Stimulated activated CD4-positive, alpha-beta T cell treated with anti-CD3 and anti-CD28 coated beads, Interleukin-1b, Interleukin-23, amount 100 ng/mL, for 1 hour (primary cell): ENCODE data around the gene CTAGE6.
"Not testable (repeated sequence)": the region's sequence is repeated elsewhere in the genome, so short reads cannot be mapped to it uniquely, and the experiment has no call there.

Experiments
- DNase-seq, 2 donors: peaks; one replicate each; pipeline ENCODE4 v3.0.0-alpha.2; 2020; ENCODE audit warnings: low read depth in 2 of 2

CTAGE6 gene

DNA sequence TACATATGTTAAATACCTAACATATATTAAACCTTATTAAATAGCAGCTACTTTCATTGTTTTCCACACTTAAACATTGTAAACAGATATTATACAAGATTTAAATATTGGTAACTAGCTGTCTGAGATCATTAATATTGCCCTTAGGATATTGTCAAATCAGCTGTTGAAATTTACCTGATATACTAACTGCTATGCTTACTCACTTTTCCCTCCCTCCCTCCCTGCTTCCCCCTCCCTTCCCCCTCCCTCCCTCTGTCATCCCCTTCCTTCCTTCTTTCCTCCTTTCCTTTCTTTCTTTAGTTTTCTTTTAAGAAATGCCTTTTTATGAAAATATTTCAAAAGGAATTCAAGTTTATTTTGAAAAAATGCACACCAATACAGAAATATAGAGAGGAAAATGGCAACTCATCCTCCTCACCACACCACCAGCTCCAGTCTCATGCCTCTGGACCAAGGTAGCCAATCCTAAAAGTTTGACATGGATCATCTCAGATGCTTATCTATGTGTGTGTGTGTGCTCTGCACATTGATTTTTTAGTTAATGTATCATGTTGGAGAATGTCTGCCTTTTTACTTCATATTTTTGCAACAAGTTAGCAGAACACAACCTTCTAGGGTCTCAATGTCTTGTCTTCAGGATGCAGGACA is 41.8 kb downstream of the CTAGE6 start:
- DNase-seq = not testable (repeated sequence)

DNA sequence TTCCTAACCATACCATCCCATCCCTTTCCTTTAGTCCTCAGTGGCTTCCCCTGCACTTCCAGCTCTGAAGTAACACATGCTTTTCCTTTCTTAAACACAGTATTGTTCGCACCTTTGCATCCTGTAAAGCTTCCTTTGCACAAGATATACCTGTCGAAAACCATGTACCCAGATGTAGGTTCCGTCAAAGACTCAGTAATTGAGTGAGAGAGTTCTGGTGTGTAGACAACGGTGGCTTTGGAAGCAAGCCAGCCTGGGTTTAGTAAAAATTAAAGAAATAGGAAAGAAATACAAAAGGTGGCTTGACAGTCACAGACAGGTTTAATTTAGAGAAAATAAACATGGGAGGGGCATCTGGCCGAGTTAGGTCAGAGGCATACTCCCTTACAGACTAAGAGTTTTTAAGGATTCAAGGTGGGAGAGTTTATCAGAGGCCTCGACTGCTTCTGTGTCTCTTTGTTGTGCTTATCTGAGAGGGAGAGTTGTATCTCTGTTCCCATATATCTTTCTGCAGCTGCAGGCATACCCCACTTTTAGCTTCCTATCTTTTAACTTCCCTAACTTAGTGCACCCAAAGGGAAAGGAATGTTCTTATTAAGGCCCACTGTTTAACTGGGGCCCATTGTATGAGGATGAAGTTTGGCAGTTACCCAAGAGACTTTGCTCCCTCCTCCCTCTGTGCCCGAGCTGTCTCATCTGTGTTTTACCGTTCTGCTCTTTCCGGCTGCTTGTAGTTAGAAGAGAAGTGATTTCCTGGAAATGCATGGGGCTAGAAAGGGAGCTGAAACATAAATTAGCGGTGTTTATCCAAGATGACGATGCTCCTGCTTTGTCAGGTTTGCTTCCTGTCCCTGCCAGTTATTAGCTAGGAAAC is 42.7 kb downstream of the CTAGE6 start:
- DNase-seq = not testable (repeated sequence)

DNA sequence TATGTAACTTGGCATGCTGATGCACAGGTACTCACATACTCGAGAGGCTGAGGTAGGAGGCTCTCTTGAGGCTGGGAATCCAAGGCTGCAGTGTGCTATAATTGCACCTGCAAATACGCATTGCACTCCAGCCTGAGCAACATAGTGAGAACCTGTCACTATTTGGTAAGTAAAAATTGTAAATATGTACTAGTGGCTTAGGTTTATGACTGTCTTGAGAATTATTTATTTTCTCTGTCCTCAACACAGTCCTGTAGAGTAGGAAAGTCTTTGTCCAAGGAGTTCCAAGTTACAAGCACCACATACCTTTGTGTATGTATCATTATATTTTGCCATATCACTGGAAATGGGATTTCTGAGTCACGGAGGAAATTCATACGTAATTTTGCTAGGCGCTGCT is 45.1 kb downstream of the CTAGE6 start:
- DNase-seq = not testable (repeated sequence)

DNA sequence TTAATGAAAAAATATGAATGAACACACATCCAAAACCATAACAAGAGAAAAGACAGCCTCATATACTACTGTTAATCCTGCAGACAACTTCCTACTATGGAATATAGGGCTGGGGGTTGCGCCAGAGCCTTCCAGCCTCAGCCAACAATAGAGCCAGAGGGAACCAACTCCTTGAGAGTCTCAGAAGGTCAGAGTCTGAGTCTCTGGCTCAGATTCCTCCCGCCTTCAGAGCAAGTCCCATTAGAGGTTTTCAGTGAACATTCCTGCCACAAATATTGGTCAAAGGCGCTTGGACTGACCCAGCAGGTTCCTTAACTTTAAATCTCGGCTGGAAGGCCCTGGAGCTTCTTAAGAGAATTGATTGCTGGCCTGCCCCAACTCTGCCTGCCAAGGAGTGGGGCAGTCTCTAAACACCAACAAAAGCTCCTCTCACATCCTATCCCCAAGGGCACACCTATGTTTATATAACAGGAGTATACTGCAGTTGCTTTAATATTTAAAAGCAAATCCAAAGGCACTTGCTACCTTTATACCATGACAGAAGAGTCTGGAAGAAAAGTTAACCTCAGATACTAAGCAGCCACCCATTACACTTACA is 45.7 kb downstream of the CTAGE6 start:
- not testable (repeated sequence) for DNase-seq

DNA sequence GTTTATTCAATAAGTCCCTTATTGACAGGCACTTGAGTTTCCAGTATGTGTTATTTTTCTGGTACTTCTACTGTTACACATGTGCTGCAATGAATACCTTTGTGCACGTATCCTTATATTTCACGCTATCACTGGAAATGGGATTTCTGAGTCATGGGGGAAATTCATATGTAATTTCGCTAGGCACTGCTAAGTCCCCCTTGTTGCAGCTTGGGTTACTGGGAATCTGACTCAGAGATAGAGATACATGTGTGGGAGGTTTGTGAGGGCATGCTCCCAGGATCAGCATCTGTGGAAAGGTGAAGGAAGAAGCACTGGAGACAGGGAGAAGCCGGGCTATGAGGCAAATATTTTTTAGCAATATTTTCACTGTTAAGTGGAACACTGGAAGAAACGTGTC is 47.6 kb downstream of the CTAGE6 start:
- not testable (repeated sequence) for DNase-seq
